CD1c-positive myeloid dendritic cell (primary cell): ENCODE measurements around the gene CACNG6.
"Not testable (repeated sequence)": the region's sequence is repeated elsewhere in the genome, so short reads cannot be mapped to it uniquely, and the experiment has no call there.

Source experiments
- DNase-seq: peaks from one replicate; pipeline ENCODE4 v3.0.0-alpha.2; 2016; ENCODE audit errors: extremely low spot score

CACNG6 gene

GRCh38 chr19:54001496-54001895 lies 10.1 kb downstream of the CACNG6 start:
- DNase-seq = no peak

- no peak for DNase-seq
Measured at GRCh38 chr19:54002495-54003315, 11.3 kb downstream of the CACNG6 start.

- DNase-seq = no peak
Measured at GRCh38 chr19:54009440-54009839, 18.0 kb downstream of the CACNG6 start.

- no peak for DNase-seq
Measured at GRCh38 chr19:54010474-54010873, 19.0 kb downstream of the CACNG6 start.

- DNase-seq = no peak
Measured at GRCh38 chr19:54011507-54012211, 20.2 kb downstream of the CACNG6 start.

GRCh38 chr19:54013866-54014265 lies 22.4 kb downstream of the CACNG6 start:
- DNase-seq = no peak

GRCh38 chr19:54014920-54015560 lies 23.6 kb downstream of the CACNG6 start:
- no peak for DNase-seq

- peak; percentile 56 for DNase-seq
Measured at GRCh38 chr19:54017261-54017660, 25.8 kb downstream of the CACNG6 start.

GRCh38 chr19:54021363-54021762 lies 29.9 kb downstream of the CACNG6 start:
- DNase-seq = no peak

GRCh38 chr19:54021932-54022331 lies 30.5 kb downstream of the CACNG6 start:
- DNase-seq = no peak

GRCh38 chr19:54023191-54023590 lies 31.8 kb downstream of the CACNG6 start:
- no peak for DNase-seq

- DNase-seq = no peak
Measured at GRCh38 chr19:54024660-54025059, 33.2 kb downstream of the CACNG6 start.

GRCh38 chr19:54026656-54027055 lies 35.2 kb downstream of the CACNG6 start:
- DNase-seq = no peak

GRCh38 chr19:54029301-54029700 lies 37.9 kb downstream of the CACNG6 start:
- peak; percentile 41 for DNase-seq

- peak; percentile 76 for DNase-seq
Measured at GRCh38 chr19:54029930-54030490, 38.6 kb downstream of the CACNG6 start.

- DNase-seq = no peak
Measured at GRCh38 chr19:54030895-54031586, 39.6 kb downstream of the CACNG6 start.

- no peak for DNase-seq
Measured at GRCh38 chr19:54035215-54036178, 44.1 kb downstream of the CACNG6 start.

- not testable (repeated sequence) for DNase-seq
Measured at GRCh38 chr19:54036542-54036941, 45.1 kb downstream of the CACNG6 start.

GRCh38 chr19:54040003-54040402 lies 48.6 kb downstream of the CACNG6 start:
- DNase-seq = no peak

GRCh38 chr19:54041969-54042606 lies 50.7 kb downstream of the CACNG6 start:
- DNase-seq = no peak
